ENCODE data around the gene SHLD2.
"Not testable (repeated sequence)": the region's sequence is repeated elsewhere in the genome, so short reads cannot be mapped to it uniquely, and the experiment has no call there.

SHLD2 gene

DNA sequence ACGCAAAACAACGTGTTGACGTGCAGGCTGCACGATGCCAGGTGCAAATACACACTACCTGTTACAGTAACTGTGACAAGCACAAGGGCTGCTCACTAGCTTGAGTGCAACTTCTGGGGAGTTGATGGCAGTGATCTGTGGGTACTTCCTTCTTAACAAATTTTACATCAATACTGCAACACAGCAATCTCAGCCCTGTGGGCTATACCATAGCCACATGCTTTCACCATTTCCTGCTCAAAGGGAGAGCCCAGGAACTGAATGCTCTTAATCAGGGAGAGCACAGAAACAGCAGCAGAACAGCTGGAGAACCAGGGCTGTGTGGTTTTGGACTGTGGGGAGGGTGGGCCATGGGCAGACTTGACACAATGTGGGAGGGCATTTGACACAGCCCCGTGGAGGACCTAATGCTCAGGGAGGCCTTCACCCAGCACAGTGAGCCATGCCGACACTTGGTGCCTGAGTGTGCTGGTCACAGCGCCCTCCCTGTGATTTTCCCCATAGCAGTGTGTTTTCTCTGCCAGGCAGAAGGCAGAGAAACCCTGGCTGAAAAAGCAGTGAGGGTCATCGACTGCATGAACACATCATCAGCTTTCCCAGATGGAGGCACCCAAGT is 118.3 kb downstream of the SHLD2 start:
- DNase-seq (ENCODE audit: low read depth, low spot score), result not testable (repeated sequence)

DNA sequence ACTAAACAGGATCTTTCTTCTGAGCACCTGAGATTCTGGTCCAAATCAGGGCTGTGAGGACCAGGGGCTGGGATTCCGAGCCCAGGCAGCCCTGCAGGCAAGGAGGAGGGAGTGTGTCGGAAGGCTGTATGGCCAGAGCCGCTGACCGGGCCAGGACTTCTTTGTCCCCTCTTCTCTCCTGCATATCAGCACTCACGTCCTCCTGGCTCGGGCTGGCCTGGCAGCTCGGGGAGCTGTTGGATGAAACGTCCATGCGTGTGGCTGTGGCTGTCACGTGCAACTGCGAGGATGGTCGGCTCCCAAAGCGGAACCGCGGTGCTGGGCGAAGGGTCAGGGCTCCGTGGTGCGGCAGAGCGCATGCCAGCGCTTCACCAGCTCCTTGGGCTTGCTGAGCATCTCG is 118.8 kb downstream of the SHLD2 start:
- DNase-seq (ENCODE audit: low read depth, low spot score), result not testable (repeated sequence)

DNA sequence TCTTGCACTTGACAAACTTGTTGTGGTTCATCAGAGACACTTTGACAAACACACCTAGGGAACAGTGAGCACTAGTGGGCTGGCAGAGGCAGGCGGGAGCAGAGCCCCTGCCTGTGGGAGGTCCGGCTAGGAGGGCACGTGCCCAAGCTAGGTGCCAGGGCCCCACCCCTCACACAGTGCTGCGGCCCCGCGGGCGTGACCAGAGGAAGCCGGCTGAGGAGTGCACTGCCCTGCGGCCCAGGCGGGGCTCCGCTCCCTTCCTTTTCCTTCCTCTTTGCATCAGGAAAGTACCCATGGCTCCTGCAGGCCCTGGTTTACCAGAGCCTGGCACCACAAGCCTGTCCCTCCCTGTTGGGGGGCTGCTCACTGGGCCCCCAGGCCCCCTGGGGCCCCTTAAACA is 121.1 kb downstream of the SHLD2 start:
- not testable (repeated sequence) for DNase-seq (ENCODE audit: low read depth, low spot score)

DNA sequence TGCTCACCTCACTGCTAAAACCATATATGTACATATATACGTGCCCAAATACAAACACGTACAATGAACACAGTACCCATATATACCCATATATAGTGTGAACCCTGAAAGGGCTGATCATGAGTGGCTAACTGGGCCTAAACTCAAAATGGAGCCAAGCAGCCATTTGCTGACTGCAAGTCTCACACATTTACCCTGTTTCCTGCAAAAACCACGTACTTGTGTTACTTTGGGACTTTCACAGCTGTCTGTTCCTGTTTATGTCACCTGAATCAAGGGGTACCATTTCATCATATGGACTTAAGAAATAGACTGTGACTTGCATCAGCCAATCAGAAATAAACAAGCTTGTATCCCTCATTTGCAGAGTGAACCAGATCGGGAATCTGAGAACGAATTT is 124.4 kb downstream of the SHLD2 start:
- not testable (repeated sequence) for DNase-seq (ENCODE audit: low read depth, low spot score)

DNA sequence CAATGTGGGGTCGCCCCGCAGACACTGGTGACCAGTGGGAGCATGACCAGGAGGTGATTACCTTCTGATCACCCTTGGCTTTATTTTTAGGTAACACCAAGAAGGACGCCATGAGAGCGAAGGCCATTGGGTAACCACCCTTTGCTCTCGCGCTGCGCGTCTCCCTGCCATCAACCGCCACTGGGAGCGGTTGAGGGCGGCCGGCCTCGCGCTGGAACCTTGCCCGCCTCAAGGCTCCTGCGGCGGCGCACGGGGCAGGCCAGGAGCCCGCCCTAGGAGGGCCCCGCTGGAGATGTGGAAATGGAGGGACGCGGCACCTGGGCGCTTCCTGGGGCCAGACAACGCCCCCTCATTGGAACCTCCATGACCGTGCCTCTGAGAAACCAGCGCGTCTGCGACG is 127.8 kb downstream of the SHLD2 start:
- not testable (repeated sequence) for DNase-seq (ENCODE audit: low read depth, low spot score)

DNA sequence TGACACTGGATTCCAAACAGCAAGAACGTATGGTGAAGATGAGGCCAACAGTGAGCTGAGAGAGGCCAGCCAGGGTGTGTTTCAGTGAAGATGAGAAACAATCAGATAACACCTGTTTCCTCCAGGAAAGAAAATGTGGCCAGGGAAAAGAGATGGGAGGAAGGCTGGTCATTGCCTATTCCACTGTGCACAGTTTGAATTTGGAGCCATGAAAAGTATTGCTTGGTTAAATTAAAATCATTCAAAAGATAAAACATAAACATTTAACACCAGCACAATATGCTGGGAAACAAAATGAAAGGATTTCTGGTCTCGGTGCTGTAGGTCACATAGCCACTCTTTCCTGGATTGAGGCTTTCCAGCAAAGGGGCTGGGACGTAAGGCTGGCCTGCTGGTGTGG is 130.1 kb downstream of the SHLD2 start, which contains the start of gene NUTM2A:
NUTM2A (plus strand) TSS at position 301 of the 400 bp plus-strand sequence. CDS start 383 bp downstream, outside the sequence.
- DNase-seq (ENCODE audit: low read depth, low spot score), result not testable (repeated sequence)

DNA sequence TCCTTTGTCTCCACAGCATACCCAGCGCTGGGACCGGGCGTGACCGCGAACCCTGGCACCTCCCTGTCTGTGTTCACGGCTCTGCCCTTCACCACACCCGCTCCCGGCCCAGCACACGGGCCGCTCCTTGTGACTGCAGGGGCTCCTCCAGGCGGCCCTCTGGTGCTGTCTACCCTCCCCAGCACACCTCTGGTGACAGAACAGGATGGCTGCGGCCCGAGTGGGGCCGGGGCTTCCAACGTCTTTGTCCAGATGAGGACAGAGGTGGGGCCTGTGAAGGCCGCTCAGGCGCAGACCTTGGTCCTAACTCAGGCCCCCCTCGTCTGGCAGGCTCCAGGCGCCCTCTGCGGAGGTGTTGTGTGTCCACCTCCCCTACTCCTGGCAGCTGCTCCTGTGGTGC is 133.2 kb downstream of the SHLD2 start:
- not testable (repeated sequence) for DNase-seq (ENCODE audit: low read depth, low spot score)

DNA sequence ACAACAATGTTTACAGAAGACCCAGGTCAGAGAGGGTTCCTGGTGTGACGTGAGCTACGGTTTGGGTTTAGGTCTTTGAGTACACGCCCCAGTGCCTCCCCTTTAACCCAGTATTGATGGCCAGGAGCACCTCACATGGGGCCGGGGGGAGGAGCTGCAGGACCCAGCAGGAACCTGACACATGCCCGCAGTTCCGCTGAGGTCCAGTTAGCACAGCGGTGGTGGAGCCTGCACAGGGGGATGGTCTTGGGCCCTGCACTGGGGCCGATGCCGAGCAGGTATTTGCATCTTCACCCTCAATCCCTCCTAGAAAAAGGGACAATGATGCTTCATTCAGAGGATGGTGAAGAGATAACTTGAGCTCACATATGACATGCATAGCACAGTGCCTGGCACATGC is 134.2 kb downstream of the SHLD2 start:
- not testable (repeated sequence) for DNase-seq (ENCODE audit: low read depth, low spot score)

DNA sequence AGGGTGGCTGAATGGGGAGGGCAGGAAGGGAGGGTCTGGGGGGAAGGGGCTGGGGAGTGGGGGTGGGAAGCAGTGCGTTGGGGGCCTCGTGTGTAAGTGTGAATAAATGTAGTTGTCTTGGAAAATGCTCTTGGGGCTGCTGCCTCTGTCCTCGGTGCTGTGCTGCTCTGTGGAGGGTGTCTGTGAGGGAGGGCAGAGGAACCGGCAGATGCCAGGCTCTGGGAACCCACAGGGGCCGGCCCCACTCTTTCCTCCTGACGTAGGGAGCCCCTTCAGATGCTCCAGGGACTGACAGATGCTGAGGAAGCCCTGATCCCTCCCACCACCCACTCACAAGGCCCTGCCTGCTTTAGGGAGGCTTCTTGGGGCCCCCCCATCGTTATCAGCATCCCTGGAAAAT is 139.8 kb downstream of the SHLD2 start:
- not testable (repeated sequence) for DNase-seq (ENCODE audit: low read depth, low spot score)

DNA sequence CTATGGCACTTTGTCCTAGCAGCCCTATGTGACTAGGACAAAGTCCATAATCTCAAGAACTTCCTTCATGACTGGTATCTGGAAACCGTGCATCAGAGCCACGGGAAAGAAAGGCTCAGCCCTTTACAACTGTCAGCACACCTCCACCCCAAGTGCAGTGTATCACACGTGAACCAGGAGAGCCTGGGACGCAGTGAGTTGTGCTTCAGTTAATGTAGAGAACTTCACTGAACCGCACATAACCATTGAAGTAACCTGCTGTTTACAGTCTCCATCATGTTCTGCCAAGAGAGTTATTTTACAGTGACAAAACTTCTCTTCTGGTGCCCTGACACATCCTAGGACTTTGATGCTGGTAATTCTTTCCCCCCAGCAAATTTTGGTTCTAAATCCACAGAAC is 142.2 kb downstream of the SHLD2 start:
- not testable (repeated sequence) for DNase-seq (ENCODE audit: low read depth, low spot score)

DNA sequence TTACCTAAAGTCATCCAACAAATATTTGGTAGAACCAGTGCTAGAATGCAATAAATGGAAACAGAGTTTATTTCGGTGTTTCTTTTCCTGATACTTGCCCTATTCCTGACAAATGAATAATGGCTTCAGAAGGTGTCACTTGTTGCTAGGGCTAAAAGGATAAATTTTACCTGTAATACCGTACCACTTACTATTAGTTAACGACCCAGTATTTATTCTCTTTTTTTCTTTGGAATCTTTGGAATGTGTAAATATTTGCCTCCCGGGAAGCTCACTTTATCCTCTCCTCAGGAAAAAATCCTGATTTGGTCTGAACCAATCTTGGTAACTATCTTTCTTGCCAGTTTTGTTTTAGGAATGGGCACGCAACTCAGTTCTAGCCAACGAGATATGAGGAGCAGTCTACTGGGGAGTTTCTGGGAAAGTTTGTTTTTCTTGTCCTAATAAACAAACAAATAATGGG is 144.4 kb downstream of the SHLD2 start:
- DNase-seq (ENCODE audit: low read depth, low spot score), result not testable (repeated sequence)
